A673 (cell line): ENCODE data around the gene CENPA.

ENCODE experiments used
- EZH2 ChIP-seq: fragments of 200-600 bp; sonication (generic); IDR thresholded peaks from 2 replicates; pipeline ENCODE4 v1.6.1; 2017; ENCODE audit warnings: borderline replicate concordance, low read depth, mild to moderate bottlenecking, mixed read lengths, antibody characterized with exemption, low read length; ENCODE audit not compliant: poor library complexity, severe bottlenecking
- TF ChIP-seq, protein P1 (sequence below): fragments of 300-800, 200-600 bp; sonication (generic); conservative IDR thresholded peaks from 2 replicates; pipeline ENCODE4 v1.5.1; 2017; ENCODE audit warnings: low read depth, mild to moderate bottlenecking, antibody characterized with exemption, low read length, moderate library complexity, mixed read lengths

GRCh38 chr2:26793518-26793917 lies 7.7 kb downstream of the CENPA start:
- TF ChIP-seq, protein P1, sequence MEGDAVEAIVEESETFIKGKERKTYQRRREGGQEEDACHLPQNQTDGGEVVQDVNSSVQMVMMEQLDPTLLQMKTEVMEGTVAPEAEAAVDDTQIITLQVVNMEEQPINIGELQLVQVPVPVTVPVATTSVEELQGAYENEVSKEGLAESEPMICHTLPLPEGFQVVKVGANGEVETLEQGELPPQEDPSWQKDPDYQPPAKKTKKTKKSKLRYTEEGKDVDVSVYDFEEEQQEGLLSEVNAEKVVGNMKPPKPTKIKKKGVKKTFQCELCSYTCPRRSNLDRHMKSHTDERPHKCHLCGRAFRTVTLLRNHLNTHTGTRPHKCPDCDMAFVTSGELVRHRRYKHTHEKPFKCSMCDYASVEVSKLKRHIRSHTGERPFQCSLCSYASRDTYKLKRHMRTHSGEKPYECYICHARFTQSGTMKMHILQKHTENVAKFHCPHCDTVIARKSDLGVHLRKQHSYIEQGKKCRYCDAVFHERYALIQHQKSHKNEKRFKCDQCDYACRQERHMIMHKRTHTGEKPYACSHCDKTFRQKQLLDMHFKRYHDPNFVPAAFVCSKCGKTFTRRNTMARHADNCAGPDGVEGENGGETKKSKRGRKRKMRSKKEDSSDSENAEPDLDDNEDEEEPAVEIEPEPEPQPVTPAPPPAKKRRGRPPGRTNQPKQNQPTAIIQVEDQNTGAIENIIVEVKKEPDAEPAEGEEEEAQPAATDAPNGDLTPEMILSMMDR: no peak
- TF ChIP-seq EZH2: no peak
